H9 (cell line): Measurements from ENCODE around the gene CALR3. TPM values are rescaled to one million over a fixed set of nuclear protein-coding genes. Genes with fewer than 3 reads are reported as not detected.

Experiments used
- DNase-seq: peaks from one replicate; pipeline ENCODE4 v3.0.0-alpha.2; 2017
- H2AFZ ChIP-seq: one replicate; pipeline ENCODE4 v1.6.1; 2013; ENCODE audit warnings: mild to moderate bottlenecking, low read length, control low read depth, moderate library complexity
- H2AK5ac ChIP-seq: 2 replicates; pipeline ENCODE4 v1.6.1; 2013; ENCODE audit warnings: low read length, control low read depth, mixed read lengths; ENCODE audit not compliant: insufficient read length
- H2BK120ac ChIP-seq: one replicate; pipeline ENCODE4 v1.6.1; 2013; ENCODE audit warnings: low read depth, mild to moderate bottlenecking, low read length, control low read depth, inconsistent platforms; ENCODE audit not compliant: poor library complexity, severe bottlenecking
- H2BK12ac ChIP-seq: 2 replicates; pipeline ENCODE4 v1.6.1; 2013; ENCODE audit warnings: low read length, control low read depth, mixed read lengths, low read depth; ENCODE audit not compliant: insufficient read length
- H2BK15ac ChIP-seq: 2 replicates; pipeline ENCODE4 v1.6.1; 2013; ENCODE audit warnings: low read depth, low read length, control low read depth
- H2BK20ac ChIP-seq: one replicate; pipeline ENCODE4 v1.6.1; 2013; ENCODE audit warnings: low read depth, mild to moderate bottlenecking, low read length, control low read depth, inconsistent platforms; ENCODE audit not compliant: poor library complexity, severe bottlenecking
- H2BK5ac ChIP-seq: 2 replicates; pipeline ENCODE4 v1.6.1; 2013; ENCODE audit warnings: low read length, control low read depth, mixed read lengths; ENCODE audit not compliant: insufficient read length
- H3K14ac ChIP-seq: 2 replicates; pipeline ENCODE4 v1.6.1; 2013; ENCODE audit warnings: low read length, control low read depth; ENCODE audit not compliant: insufficient read depth
- H3K18ac ChIP-seq: 2 replicates; pipeline ENCODE4 v1.6.1; 2013; ENCODE audit warnings: low read depth, mild to moderate bottlenecking, mixed read lengths, low read length, control low read depth; ENCODE audit not compliant: insufficient read length
- H3K23ac ChIP-seq: 2 replicates; pipeline ENCODE4 v1.6.1; 2013; ENCODE audit warnings: low read length, control low read depth, mixed read lengths, low read depth; ENCODE audit not compliant: insufficient read length
- H3K23me2 ChIP-seq: 2 replicates; pipeline ENCODE4 v1.6.1; 2013; ENCODE audit warnings: low read depth, mild to moderate bottlenecking, mixed read lengths, low read length, control low read depth; ENCODE audit not compliant: insufficient read length, poor library complexity, severe bottlenecking
- H3K27ac ChIP-seq: 2 replicates; pipeline ENCODE4 v1.5.1; 2013; ENCODE audit warnings: low read length, control low read depth, mixed read lengths, low read depth; ENCODE audit not compliant: insufficient read length
- H3K27me3 ChIP-seq: 2 replicates; pipeline ENCODE4 v1.6.1; 2013; ENCODE audit warnings: low read length, control low read depth, inconsistent platforms; ENCODE audit not compliant: insufficient read depth
- H3K4ac ChIP-seq: 2 replicates; pipeline ENCODE4 v1.6.1; 2013; ENCODE audit warnings: low read depth, mild to moderate bottlenecking, control low read depth, inconsistent platforms, low read length, moderate library complexity
- H3K4me1 ChIP-seq: 2 replicates; pipeline ENCODE4 v1.6.1; 2013; ENCODE audit warnings: low read length, control low read depth, inconsistent platforms; ENCODE audit not compliant: insufficient read depth
- H3K4me2 ChIP-seq: 2 replicates; pipeline ENCODE4 v1.6.1; 2013; ENCODE audit warnings: low read length, control low read depth, mixed read lengths; ENCODE audit not compliant: insufficient read length, insufficient read depth
- H3K56ac ChIP-seq: 2 replicates; pipeline ENCODE4 v1.6.1; 2013; ENCODE audit warnings: low read depth, mild to moderate bottlenecking, mixed read lengths, low read length, control low read depth; ENCODE audit not compliant: insufficient read length
- H3K79me1 ChIP-seq: 2 replicates; pipeline ENCODE4 v1.6.1; 2013; ENCODE audit warnings: low read depth, mild to moderate bottlenecking, moderate library complexity, low read length, control low read depth, inconsistent platforms; ENCODE audit not compliant: insufficient read depth, poor library complexity, severe bottlenecking
- H3K79me2 ChIP-seq: 2 replicates; pipeline ENCODE4 v1.6.1; 2013; ENCODE audit warnings: low read length, control low read depth, inconsistent platforms; ENCODE audit not compliant: insufficient read depth
- H3K9ac ChIP-seq: 2 replicates; pipeline ENCODE4 v1.6.1; 2013; ENCODE audit warnings: low read length, control low read depth, mixed read lengths; ENCODE audit not compliant: insufficient read length; ENCODE audit errors: extremely low read depth
- H3K9me3 ChIP-seq: one replicate; pipeline ENCODE4 v1.6.1; 2013; ENCODE audit warnings: low read depth, low read length, inconsistent platforms; ENCODE audit not compliant: control insufficient read depth
- H3T11ph ChIP-seq: one replicate; pipeline ENCODE4 v1.6.1; 2013; ENCODE audit warnings: mild to moderate bottlenecking, low read length, control low read depth, inconsistent platforms
- H4K20me1 ChIP-seq: one replicate; pipeline ENCODE4 v1.6.1; 2013; ENCODE audit not compliant: control insufficient read depth, insufficient read length, insufficient read depth
- H4K5ac ChIP-seq: 2 replicates; pipeline ENCODE4 v1.6.1; 2013; ENCODE audit warnings: low read depth, mild to moderate bottlenecking, mixed read lengths, low read length, control low read depth; ENCODE audit not compliant: insufficient read length
- H4K8ac ChIP-seq: replicated peaks from 2 replicates; pipeline ENCODE4 v1.6.1; 2013; ENCODE audit warnings: low read length, control low read depth, mixed read lengths, low read depth; ENCODE audit not compliant: insufficient read length
- H4K91ac ChIP-seq: 2 replicates; pipeline ENCODE4 v1.6.1; 2013; ENCODE audit warnings: low read depth, mild to moderate bottlenecking, moderate library complexity, mixed read lengths, low read length, control low read depth; ENCODE audit not compliant: insufficient read length
- H3K27ac Mint-ChIP-seq, 3 experiments: 2 replicates in 2 of 3; 3 replicates in 1 of 3; pipeline ENCODE4 v1.8.0; 2020 to 2021; ENCODE audit warnings: mixed read lengths in 3 of 3, mild to moderate bottlenecking in 1 of 3, moderate library complexity in 1 of 3
- H3K27me3 Mint-ChIP-seq: 2 replicates; pipeline ENCODE4 v1.8.0; 2021; ENCODE audit warnings: low read depth, mild to moderate bottlenecking, moderate library complexity, mixed read lengths
- H3K36me3 Mint-ChIP-seq, 3 experiments: 2 replicates in 2 of 3; 3 replicates in 1 of 3; pipeline ENCODE4 v1.8.0; 2020 to 2021; ENCODE audit warnings: low read depth in 3 of 3, mixed read lengths in 3 of 3; ENCODE audit not compliant: insufficient read depth in 1 of 3
- H3K4me1 Mint-ChIP-seq, 2 experiments: 2 replicates each; pipeline ENCODE4 v1.8.0; 2020; ENCODE audit warnings: mixed read lengths in 2 of 2
- H3K4me3 Mint-ChIP-seq, 2 experiments: 2 replicates in 1 of 2; 3 replicates in 1 of 2; pipeline ENCODE4 v1.8.0; 2020 to 2021; ENCODE audit warnings: mild to moderate bottlenecking in 2 of 2, mixed read lengths in 2 of 2, moderate library complexity in 1 of 2
- H3K9me3 Mint-ChIP-seq, 2 experiments: 2 replicates in 1 of 2; 3 replicates in 1 of 2; pipeline ENCODE4 v1.8.0; 2020; ENCODE audit warnings: mild to moderate bottlenecking in 2 of 2, mixed read lengths in 2 of 2, moderate library complexity in 1 of 2
- WGBS: extraction: QIAGEN DNeasy Blood & Tissue Kit; methylation state at CpG from one replicate; pipeline ENCODE4 v1.1.7; 2013; ENCODE audit warnings: missing lambda C conversion rate, low lambda C conversion rate, mixed read lengths; ENCODE audit not compliant: insufficient read length; ENCODE audit errors: extremely low coverage; 5-methylcytosine and 5-hydroxymethylcytosine counted together
- total RNA-seq: library from RNA; stranded (reverse); gene quantifications from 2 replicates; pipeline ENCODE4 v1.2.1, GENCODE V29; 2021
- TF ChIP-seq, protein P1 (sequence below): fragments of 200-600 bp; sonication (generic); conservative IDR thresholded peaks from 3 replicates; pipeline ENCODE4 v1.8.0; 2021; ENCODE audit warnings: antibody characterized with exemption, mild to moderate bottlenecking

CALR3 gene
- total RNA-seq, 1 experiment from 2014 or later: 0.44 TPM

GRCh38 chr19:16531380-16531669 is 35.4 kb upstream of the CALR3 start:
- Histone ChIP-seq H2BK5ac (no peak overlapping the region), H3K9ac (no peak overlapping the region), H3K79me2 (no peaks in the 10 kb centered on the region), H3K56ac (no peak overlapping the region), H3K14ac (no peak overlapping the region), H3K4ac (no peak overlapping the region), H2BK20ac (no peak overlapping the region), H2AFZ (no peak overlapping the region), H4K91ac (no peak overlapping the region), H3K27ac (no peak overlapping the region), H3K4me1 (no peaks in the 10 kb centered on the region), H2BK12ac (no peak overlapping the region), H3K9me3 (no peaks in the 10 kb centered on the region), H3K18ac (no peak overlapping the region), H3K23ac (no peak overlapping the region), H4K8ac (no peak overlapping the region), H3K23me2 (no peaks in the 10 kb centered on the region), H4K20me1 (no peaks in the 10 kb centered on the region), H2BK15ac (no peak overlapping the region), H2AK5ac (no peak overlapping the region), H3K4me2 (no peak overlapping the region), H3K27me3 (no peaks in the 10 kb centered on the region), H2BK120ac (no peak overlapping the region), H3K79me1 (peaks cover 3% of the 10 kb centered on the region), H3T11ph (no peak overlapping the region), H4K5ac (no peak overlapping the region)
- no CpG with 5 or more reads among the region's 12 CpGs for WGBS
- DNase-seq: no peak
- no peaks in the 10 kb centered on the region for H3K27me3 Mint-ChIP-seq
- peak overlapping the region in 1 of 2 experiments; percentile 9; a peak in 1 of 5 replicates for H3K4me3 Mint-ChIP-seq
- no peaks in the 10 kb centered on the region for H3K9me3 Mint-ChIP-seq
- TF ChIP-seq, protein P1, sequence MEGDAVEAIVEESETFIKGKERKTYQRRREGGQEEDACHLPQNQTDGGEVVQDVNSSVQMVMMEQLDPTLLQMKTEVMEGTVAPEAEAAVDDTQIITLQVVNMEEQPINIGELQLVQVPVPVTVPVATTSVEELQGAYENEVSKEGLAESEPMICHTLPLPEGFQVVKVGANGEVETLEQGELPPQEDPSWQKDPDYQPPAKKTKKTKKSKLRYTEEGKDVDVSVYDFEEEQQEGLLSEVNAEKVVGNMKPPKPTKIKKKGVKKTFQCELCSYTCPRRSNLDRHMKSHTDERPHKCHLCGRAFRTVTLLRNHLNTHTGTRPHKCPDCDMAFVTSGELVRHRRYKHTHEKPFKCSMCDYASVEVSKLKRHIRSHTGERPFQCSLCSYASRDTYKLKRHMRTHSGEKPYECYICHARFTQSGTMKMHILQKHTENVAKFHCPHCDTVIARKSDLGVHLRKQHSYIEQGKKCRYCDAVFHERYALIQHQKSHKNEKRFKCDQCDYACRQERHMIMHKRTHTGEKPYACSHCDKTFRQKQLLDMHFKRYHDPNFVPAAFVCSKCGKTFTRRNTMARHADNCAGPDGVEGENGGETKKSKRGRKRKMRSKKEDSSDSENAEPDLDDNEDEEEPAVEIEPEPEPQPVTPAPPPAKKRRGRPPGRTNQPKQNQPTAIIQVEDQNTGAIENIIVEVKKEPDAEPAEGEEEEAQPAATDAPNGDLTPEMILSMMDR: no peak
- H3K27ac Mint-ChIP-seq: peak overlapping the region in 1 of 3 experiments; percentile 74; a peak in 1 of 7 replicates
- H3K36me3 Mint-ChIP-seq: peaks cover 62 to 94% (median 87%) of the 10 kb centered on the region in 3 experiments
- no peaks in the 10 kb centered on the region for H3K4me1 Mint-ChIP-seq
